SK-N-SH (cell line): ENCODE data around the gene IL17B.

Source experiments
- CTCF ChIP-seq: fragments of 200-600 bp; sonication (generic); IDR thresholded peaks from 2 replicates; pipeline ENCODE4 v1.6.1; 2017; ENCODE audit warnings: antibody characterized with exemption, mild to moderate bottlenecking, moderate library complexity
- POLR2AphosphoS5 ChIP-seq: IDR thresholded peaks from 2 replicates; pipeline ENCODE4 v1.6.1; 2012; ENCODE audit warnings: low read depth, low read length

GRCh38 chr5:149423049-149423793 lies 44.1 kb upstream of the IL17B start:
- TF ChIP-seq CTCF, result no peak
- no peak for TF ChIP-seq POLR2AphosphoS5
